HTERT RPE-1 (cell line): ENCODE measurements around the gene ZBTB20.

Experiments
- in situ Hi-C: fragments of 300-500 bp; cut with MboI; formaldehyde crosslinking; loops from 4 replicates; pipeline ENCODE4 v1.14.3; 2020; ENCODE audit warnings: low sequenced_read_pairs

ZBTB20 gene

GRCh38 chr3:115089481-115089880 is 57.6 kb downstream of the ZBTB20 start:
- in situ Hi-C loops = no loop called here

DNA sequence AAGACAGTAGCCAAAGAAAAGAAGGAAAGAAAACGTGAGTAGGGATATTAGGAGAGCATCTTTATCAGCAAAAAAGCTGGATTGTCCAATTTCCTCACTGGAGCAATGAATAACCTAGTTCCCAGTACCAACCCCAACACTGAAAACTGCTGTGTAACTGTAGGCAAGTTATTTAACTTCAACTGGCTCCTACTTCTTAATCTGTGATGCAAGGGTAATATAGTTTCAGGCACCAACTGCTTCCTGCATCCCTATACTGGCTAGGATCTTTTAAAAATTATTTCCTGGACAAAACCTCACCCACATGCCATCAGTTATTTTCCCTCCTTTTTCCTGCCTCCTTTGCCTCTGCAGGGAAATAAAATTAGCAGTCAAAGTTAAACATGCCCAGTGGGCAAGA is 59.6 kb downstream of the ZBTB20 start:
- in situ Hi-C loops = no loop called here

DNA sequence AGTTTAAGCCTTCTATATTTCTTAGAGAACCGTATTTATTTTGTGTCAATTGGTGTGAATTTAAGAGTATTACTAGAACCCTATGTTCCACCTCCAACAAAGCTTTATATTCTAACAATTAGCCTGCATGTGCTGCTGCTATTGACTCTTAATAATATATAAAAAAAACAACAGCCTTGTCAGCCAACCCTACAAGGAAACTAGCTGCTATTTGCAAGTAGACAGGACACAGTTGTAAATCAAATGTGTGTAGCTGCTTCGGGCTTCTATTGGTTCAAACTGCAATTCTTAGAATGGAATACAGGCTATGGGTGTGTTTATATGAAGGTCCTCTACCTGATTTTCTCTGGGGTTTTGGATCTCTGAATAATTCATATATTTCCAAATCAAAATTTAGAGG is 60.7 kb downstream of the ZBTB20 start:
- in situ Hi-C loops = no loop called here

DNA sequence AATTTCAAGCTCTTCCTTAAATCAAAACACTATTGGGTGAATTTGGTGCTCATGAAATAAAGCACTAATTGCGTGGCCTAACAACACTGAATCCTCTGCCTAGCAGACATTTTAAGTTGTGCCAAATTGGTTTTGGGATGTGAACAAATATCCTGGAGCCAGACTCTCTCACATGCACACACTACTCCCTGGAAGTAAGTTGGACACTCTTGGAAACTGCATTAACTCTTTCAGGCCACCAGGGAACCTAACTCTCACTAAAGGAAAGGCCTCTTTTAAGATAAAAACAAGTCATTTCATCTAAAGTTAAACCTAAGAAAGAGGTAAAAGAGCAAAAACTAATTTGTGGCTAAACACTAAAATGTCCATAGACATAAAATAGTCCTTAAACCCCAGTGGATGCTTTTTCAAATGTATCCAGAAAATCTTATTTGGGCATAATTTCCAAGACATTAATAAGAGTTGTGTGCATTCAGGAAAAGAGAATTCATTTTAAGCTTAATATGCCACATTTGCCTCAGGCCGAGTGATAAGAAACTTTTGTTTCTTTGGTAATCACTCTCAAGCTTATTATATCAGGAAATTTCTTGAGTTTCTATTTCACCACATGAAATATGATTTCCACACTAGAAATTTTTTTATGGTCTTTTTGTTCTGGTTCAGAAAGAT is 61.8 kb downstream of the ZBTB20 start:
- in situ Hi-C loops = no loop called here

DNA sequence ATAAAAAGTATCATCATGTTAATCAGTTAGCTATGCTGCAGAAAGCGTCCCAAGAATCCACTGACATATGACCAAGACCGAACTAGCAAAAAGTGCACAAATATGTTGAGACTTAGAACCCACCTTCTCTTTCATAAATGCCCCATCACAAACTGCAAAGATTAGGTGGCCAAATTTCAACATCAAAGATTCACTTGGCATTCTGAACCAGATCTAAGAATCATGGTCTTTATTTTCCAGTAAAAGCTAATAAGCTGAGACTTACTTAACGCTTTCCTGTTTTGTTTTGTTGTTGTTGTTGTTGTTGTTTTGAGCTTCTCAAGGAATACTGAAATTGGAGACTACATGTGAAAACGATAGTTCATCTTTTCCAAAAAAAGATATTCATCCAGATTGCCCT is 62.4 kb downstream of the ZBTB20 start:
- in situ Hi-C loops = no loop called here

DNA sequence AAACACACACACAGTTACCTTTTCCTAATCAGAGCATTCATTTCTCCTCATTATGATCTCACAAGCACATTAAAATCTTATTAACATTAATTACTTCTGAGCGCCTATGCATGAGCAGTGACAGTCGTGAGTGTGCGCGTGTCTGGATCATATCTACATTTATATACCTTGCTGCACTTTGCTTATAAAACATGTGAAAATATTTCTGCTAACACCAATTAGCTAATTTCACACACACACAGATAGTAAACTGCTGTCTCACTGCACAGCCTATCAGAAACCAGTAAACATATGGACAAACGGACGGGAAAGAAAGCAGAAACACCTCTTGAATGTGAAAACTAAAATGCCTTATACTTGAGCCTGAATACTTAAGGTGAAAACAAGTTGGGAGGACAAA is 64.8 kb downstream of the ZBTB20 start:
- in situ Hi-C loops = no loop called here

DNA sequence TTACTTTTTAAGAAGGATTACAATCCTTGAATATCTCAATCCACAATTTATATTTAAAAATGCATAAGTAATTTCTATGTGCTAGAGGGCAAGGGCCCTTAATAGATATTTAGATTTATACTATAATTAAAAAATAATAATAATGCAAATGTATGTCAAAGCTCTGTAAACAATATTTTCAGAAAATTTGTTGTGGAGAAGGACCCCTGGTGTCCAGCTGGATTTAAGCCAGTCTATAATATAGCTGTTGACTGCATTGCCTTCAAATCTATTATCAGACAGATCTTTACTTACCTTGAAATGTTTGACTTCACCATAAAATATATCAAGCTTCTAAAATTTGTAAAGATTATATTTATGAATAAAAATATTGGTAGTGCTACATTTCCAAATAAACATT is 65.6 kb downstream of the ZBTB20 start:
- in situ Hi-C loops = no loop called here

- in situ Hi-C loops = no loop called here
Measured at GRCh38 chr3:115077501-115078250, 69.4 kb downstream of the ZBTB20 start.

DNA sequence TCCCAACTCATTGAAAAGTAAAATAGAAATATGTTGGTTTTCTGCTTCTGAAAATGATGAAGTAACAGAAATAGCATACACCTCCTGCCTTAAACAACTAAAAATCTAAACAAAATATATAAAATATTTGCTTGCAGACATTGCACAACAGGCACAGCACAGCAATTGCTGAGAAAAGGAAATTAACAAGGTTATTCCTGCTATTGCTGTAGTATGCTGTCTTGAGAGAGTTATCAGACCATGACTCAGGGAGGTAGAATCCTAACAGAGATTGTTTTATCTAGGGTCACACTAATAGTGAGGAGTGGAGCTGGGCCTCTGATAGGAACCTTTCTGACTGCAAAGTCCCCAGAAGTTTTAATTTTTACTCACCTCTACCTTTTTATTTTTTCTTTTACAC is 72.6 kb downstream of the ZBTB20 start:
- in situ Hi-C loops = no loop called here

- in situ Hi-C loops = no loop called here
Measured at GRCh38 chr3:115072265-115073021, 74.6 kb downstream of the ZBTB20 start.

- in situ Hi-C loops = no loop called here
Measured at GRCh38 chr3:115071601-115072000, 75.5 kb downstream of the ZBTB20 start.

DNA sequence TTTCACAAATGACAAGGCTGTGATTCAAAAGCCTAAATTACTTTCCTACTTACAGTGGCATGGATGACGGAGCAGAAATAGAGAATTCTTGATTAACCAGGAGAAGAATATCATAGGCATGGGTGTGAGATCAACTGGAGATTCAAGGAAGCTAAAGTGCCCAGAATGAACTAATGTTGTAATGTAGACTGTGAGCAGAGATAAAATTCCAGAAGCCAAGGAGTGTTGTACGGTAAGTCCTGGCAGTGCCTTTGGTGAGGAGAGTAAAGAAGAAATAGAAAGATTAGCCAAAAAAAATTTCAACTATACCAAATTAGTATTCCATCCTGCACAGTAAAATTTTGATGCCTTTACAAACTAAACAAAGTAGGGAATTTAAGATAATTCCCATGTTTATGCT is 75.9 kb downstream of the ZBTB20 start:
- in situ Hi-C loops = no loop called here

GRCh38 chr3:115068799-115069198 is 78.3 kb downstream of the ZBTB20 start:
- in situ Hi-C loops = no loop called here

- in situ Hi-C loops = no loop called here
Measured at GRCh38 chr3:115062412-115062956, 84.6 kb downstream of the ZBTB20 start.

DNA sequence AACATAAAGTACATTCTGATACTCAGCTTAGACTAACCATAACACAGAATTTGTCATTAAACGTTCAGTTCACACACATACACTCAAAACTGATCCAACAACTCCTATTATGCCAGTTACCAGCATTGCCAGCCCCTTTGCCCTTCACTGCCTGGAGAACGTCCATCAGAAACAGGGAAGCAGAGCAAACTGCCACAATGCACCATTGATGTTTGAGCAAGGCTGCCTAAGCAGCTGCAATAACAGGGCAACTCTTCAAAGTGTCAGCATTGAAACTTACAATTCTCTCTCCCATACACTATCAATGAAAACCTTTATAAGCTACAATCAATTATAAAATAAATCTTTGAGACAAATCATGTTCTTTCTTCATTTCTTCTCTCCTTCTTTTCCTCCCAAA is 85.1 kb downstream of the ZBTB20 start:
- in situ Hi-C loops = no loop called here

DNA sequence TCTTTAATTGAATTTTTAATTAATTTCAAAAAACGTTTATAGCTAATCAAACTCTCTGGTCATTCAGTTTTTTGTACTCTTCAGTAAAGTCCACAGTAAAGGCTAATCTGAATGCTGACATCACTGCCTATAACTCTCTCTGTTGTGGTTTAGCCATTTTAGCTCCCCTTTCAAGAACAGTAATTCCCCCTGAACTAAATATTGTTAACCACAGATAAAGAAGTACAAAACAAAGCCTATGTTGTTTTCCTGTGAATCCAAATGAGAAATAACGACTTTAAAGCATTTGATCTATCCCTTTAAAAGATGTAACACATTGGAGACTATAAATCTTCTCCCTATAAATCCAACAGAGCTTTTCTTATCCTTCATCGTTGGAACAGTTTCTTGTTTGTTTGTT is 94.2 kb downstream of the ZBTB20 start:
- in situ Hi-C loops = no loop called here

- in situ Hi-C loops = no loop called here
Measured at GRCh38 chr3:115042351-115042750, 104.7 kb downstream of the ZBTB20 start.

DNA sequence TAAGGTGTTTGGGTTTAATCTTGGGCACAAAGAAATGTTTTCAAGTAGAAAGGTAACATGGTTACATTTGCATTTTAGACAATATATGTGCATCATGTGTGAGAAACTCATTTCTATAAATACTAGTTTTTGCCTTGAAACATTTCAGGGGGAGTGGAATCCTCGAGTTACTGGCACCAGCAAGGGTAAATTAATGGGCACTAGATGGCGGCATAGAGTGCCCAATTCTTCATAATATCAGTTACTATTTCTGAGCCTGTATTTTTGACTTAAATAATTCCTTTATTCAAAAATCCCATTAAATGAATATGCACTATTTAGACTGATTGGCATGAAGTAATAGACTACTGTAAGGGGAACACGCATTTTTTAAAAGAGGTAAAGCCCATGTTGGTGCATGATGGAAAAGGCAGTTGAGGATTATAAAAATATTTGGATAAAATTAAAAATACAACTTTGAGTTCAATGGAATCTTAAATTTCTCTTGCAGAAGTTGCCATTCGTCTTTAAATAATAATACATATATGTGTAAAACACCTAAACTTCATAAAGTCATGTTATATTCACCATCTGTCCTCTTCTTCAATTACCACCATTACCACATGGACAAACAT is 106.3 kb downstream of the ZBTB20 start:
- in situ Hi-C loops = no loop called here

- in situ Hi-C loops = no loop called here
Measured at GRCh38 chr3:115040246-115040645, 106.8 kb downstream of the ZBTB20 start.

DNA sequence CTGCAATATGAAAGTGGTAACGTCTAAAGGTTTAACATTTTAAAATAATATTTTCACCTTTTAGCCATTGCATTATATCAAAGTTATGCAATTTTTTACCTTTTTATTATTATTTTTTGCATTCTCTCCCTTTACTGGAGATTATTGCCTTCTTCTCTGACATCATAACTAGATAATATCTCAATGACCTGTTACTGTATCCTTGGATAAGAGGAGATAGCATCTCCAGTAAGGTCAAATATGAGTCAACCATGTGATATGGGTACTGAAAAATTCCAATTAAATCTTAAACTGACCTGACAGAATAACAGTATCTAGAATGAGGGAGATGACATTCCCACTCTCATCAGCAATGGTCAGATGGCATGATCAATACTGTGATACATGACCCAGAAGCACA is 108.3 kb downstream of the ZBTB20 start:
- in situ Hi-C loops = no loop called here

DNA sequence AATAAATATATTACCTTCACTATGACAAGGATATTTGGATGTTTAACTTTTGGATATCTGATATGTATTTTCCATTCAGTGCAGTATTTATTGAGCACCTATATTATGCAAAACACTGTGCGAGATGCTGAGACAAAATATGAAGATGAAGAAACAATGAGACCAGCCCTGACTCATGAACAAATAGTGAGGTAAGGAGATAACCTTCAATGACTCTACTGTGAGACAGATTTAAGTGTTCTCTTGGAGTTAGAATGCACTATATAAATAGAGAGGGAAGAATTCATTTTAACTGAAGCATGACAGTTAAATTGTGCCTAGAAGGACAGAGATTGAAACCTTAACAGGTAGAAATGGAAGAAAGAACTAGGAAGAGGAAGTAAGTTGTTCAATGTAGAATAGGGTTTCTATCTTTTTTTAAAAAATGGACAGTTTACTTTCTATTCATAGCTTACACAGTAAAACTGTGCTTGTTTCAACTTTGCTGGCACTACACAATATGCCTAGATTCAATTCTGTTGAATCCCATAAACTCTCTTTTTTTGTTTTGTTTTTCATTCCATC is 124.2 kb downstream of the ZBTB20 start:
- in situ Hi-C loops = no loop called here
